GM08714 (cell line): ENCODE results near the gene USP47.

Experiments used
- H3K4me3 ChIP-seq: fragments of 200-500 bp; sonication (Bioruptor generic); 2 replicates; pipeline ENCODE4 v1.5.1; 2014; ENCODE audit warnings: mild to moderate bottlenecking, low read length, inconsistent platforms
- ZNF274 ChIP-seq: IDR thresholded peaks from 2 replicates; pipeline ENCODE4 v1.6.1; 2012; ENCODE audit warnings: mild to moderate bottlenecking, low read depth, low read length

Gene USP47

DNA sequence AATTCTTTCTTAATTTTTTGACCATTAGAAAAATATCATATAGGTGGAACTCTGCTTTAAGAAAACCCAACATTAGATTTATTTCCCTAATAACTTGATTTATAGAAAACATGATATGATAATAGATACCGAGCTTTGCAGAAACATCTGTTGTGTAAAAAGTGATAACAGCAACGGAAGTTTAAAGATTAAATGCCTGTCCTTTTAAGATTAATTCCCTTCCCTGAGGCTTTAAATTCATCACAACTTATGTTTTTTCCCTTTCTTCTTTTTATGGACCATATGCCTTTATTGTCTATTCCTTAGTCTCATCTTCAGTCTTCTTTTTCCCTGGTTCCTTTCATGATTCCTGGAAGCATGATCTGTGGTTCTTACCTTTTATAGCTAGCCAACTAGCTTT, 1.9 kb downstream of the USP47 start:
- no peak for TF ChIP-seq ZNF274
- H3K4me3 ChIP-seq, result peak overlapping the region; percentile 93; the same call in 1 of the 2 replicates

- peak overlapping the region; percentile 93; the same call in 1 of the 2 replicates for H3K4me3 ChIP-seq
- no peak for TF ChIP-seq ZNF274
Measured at GRCh38 chr11:11844272-11844671, 2.5 kb downstream of the USP47 start.

DNA sequence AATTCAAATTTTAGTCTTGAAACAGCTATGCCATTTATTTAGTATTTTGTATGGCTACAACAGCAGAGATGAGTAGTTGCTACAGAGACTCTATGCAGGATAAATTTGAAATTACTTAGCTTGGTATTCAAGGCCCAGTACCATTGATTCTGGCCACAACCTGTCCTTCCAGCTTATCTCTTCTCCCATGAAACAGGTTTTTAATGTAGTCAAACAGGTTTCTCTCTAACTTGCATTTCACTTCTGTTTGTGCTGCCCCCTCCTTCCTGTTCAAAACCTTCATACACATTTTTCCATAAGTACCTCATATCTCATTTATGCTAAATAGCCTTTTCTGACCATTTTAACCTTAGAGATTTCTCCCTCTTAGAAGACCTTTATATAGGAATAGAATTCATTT, 3.3 kb downstream of the USP47 start:
- no peak overlapping the region for H3K4me3 ChIP-seq
- no peak for TF ChIP-seq ZNF274

- H3K4me3 ChIP-seq, result no peak overlapping the region
- no peak for TF ChIP-seq ZNF274
Measured at GRCh38 chr11:11845551-11845950, 3.8 kb downstream of the USP47 start.

DNA sequence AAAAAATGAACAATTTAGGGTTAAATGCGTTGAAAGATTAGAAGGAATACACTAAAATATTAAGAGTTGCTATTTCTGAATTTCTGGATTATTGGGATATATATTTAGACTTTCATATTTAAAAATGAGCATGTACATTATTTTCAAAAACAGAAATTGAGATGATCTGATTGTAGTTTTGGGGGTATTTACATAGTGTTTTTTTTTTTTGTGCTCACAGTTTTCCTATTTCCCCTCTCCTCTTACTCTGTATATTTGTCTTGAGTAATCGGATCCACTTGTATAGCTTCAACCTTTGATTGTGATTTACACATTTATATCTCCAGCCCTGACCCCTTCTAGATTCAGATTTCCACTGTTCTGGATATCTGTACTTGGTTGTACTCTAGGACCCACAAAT, 5.3 kb downstream of the USP47 start:
- TF ChIP-seq ZNF274, result no peak
- H3K4me3 ChIP-seq, result no peak overlapping the region

DNA sequence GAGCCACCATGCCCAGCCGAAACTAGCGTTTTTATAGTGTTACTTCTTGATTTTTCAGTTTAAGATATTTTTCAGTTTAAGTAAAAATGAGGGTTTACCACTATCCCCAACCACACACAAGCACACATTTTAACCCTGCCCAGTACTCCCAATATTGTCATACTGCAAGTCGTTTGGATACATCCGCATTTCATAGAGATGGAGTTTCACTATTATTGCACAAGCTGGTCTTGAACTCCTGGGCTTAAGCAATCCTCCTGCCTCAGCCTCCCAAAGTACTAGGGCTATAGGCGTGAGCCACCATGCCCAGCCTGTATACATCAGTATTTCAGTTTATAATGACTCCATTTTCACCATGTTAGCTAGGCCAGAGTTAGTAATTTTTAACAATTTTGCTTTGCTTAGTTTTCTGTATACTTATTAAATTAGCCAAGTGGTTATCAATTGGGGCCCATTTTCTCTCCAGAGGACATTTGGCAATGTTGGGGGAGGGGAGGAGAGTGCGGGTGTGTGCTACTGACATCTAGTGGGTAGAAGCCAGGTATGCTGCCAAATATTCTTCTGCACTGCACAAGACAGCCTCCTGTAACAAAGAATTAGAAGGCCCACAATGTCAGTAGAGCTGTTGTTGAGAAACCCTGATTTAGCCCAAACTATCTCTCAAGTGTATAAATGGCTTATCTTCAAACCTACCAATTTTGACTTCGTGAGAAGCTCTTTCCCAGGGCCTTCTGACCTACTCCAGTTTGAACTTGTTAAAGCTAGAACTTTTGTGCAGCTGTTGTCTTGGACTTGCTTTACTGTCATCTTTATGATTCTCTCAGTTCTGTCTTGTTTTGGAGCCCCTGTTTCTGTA, 7.3 kb downstream of the USP47 start:
- no peak for TF ChIP-seq ZNF274
- no peak overlapping the region for H3K4me3 ChIP-seq

GRCh38 chr11:11850668-11851067, 8.9 kb downstream of the USP47 start:
- no peak for TF ChIP-seq ZNF274
- no peak overlapping the region for H3K4me3 ChIP-seq

DNA sequence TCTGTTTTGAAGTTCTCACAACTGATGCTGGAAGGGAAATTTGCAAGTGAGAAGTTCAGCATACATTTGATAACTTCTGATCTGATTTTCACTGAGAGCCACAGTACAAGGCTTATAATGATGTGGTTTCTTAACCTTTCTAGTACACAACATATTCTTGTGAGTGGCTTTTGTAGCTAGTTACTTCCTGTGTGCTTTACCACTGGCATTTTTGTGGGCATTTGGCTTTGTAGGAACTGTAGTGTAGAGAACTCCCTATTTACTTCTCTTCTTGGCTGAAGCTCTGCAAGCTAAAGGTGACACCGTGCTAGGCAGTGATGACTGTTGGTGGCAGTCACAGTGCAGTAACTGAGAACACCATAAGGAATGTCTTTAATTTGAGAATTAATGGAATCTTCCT, 14.9 kb downstream of the USP47 start:
- H3K4me3 ChIP-seq, result no peak overlapping the region
- TF ChIP-seq ZNF274, result no peak

DNA sequence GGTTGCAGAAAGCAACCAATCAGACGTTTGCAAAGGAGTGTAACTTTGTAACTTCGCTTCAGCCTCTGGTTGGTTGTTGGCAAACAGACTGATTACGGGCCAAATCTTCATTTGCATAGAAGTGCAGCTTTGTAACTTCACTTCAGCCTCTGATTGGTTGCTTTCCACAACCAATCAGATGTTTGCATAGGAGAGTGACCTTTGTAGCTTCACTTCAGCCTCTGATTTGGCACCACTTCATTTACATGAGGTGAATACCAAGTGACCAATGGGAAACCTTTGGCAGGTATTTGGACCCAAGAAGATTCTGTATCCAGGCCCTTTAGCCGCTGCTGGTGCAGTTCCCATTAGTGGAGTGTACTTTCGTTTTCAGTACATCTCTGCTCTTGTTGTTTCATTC, 16.0 kb downstream of the USP47 start:
- no peak for TF ChIP-seq ZNF274
- no peak overlapping the region for H3K4me3 ChIP-seq

GRCh38 chr11:11858676-11859075, 16.9 kb downstream of the USP47 start:
- H3K4me3 ChIP-seq, result no peak overlapping the region
- no peak for TF ChIP-seq ZNF274

- H3K4me3 ChIP-seq, result no peak overlapping the region
- no peak for TF ChIP-seq ZNF274
Measured at GRCh38 chr11:11860103-11860979, 18.6 kb downstream of the USP47 start.

DNA sequence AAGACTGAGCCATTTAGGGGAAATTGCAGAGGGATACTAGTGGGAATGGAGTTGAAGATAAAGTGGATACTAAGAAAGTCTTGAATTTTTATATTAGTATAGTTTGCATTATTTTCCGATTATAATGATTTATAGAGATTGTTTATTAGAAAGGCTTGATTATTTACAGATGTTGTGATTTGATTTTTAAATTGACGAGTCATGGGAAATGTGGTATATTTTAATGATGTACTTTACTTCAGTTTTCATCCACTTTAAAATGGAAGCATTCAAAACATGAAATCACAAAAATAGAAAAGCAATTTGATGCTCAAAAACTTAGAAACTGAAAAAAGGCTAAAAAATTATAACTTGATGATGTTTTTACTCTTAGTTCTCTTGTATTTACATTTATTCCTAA, 21.2 kb downstream of the USP47 start:
- no peak overlapping the region for H3K4me3 ChIP-seq
- no peak for TF ChIP-seq ZNF274

DNA sequence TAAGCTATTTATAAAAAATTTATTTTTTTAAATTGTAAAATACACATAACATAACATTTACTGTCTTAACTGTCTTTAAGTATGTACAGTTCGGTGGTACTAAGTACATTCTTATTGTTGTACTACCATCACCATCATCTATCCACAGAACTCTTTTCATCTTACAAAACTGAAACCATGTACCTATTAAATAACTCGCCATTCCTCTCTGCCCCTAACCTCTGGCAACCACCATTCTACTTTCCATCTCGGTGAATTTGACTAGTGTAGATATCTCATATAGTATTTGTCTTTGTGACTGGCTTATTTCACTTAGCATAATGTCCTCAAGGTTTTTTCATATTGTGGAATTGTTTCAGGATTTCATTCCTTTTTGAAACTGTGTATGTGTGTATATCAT, 22.6 kb downstream of the USP47 start:
- TF ChIP-seq ZNF274, result no peak

GRCh38 chr11:11864803-11865202, 23.0 kb downstream of the USP47 start:
- no peak overlapping the region for H3K4me3 ChIP-seq
- no peak for TF ChIP-seq ZNF274

More for the DNA sequence above, 22.6 kb downstream of the USP47 start:
- no peak overlapping the region for H3K4me3 ChIP-seq

GRCh38 chr11:11865449-11865848, 23.7 kb downstream of the USP47 start:
- no peak overlapping the region for H3K4me3 ChIP-seq

More at GRCh38 chr11:11865449-11865848, 23.7 kb downstream of the USP47 start:
- no peak for TF ChIP-seq ZNF274
